Endothelial cell of umbilical vein (primary cell): ENCODE measurements around the gene KRTAP5-2. TPM values are rescaled to one million over a fixed set of nuclear protein-coding genes. Genes with fewer than 3 reads are reported as not detected.
"Not testable (repeated sequence)": the region's sequence is repeated elsewhere in the genome, so short reads cannot be mapped to it uniquely, and the experiment has no call there.

ENCODE experiments used
- BruUV-seq: library from RNA; stranded (reverse); fragments of 400-500 nt; replicated peaks from 2 replicates; lab custom pipeline; 2021; lab: Mats Ljungman, UMichigan
- CTCF ChIA-PET: fragments of 300-600, 350-600 bp; sonication (Branson Sonifier 250); formaldehyde crosslinking; loops from one replicate; lab custom pipeline; 2021; ENCODE audit warnings: antibody characterized with exemption, inconsistent platforms; lab: Charles Lee
- POLR2A ChIA-PET: fragments of 300-600, 350-600 bp; sonication (Branson Sonifier 250); formaldehyde crosslinking; loops from one replicate; lab custom pipeline; 2021; ENCODE audit warnings: antibody characterized with exemption, inconsistent platforms; lab: Charles Lee
- DNase-seq: peaks from one replicate; pipeline ENCODE4 v3.0.0-alpha.2; 2011; ENCODE audit warnings: low read depth, low spot score
- FAIRE-seq: peaks from 2 replicates; lab custom pipeline; 2011; peaks lifted over from hg19 to GRCh38; lab: Jason Lieb, UNC
- H2AFZ ChIP-seq: 2 replicates; pipeline ENCODE4 v1.6.0; 2012; ENCODE audit warnings: low read depth, low read length, control low read depth, inconsistent platforms
- H3K27ac ChIP-seq: 2 replicates; pipeline ENCODE4 v1.5.1; 2011; ENCODE audit warnings: low read depth, mild to moderate bottlenecking, control low read depth, low read length, moderate library complexity; ENCODE audit not compliant: insufficient read depth
- H3K27me3 ChIP-seq, 2 experiments: 2 replicates each; pipeline versions ENCODE4 v1.6.0 to v1.6.1; 2011; ENCODE audit warnings: low read length in 2 of 2, mixed read lengths in 1 of 2; ENCODE audit not compliant: control insufficient read depth in 2 of 2, insufficient read depth in 2 of 2
- H3K36me3 ChIP-seq, 2 experiments: 2 replicates in 1 of 2; 3 replicates in 1 of 2; pipeline ENCODE4 v1.5.1; 2011; ENCODE audit warnings: low read length in 2 of 2, mild to moderate bottlenecking in 1 of 2, moderate library complexity in 1 of 2; ENCODE audit not compliant: control insufficient read depth in 2 of 2, insufficient read depth in 2 of 2; ENCODE audit errors: extremely low read depth in 1 of 2
- H3K4me1 ChIP-seq: 3 replicates; pipeline ENCODE4 v1.5.1; 2011; ENCODE audit warnings: mild to moderate bottlenecking, low read length; ENCODE audit not compliant: control insufficient read depth, insufficient read depth; ENCODE audit errors: extremely low read depth
- H3K4me2 ChIP-seq: 2 replicates; pipeline ENCODE4 v1.6.1; 2011; ENCODE audit warnings: low read length, control low read depth, mixed read lengths; ENCODE audit not compliant: insufficient read depth
- H3K4me3 ChIP-seq, 3 experiments: fragments of 200-600 bp in 1 of 3; sonication (generic), shearing (Covaris generic) in 1 of 3; replicated peaks in 1 of 3; 2 replicates each; pipeline ENCODE4 v1.5.1; 2011 to 2016; ENCODE audit warnings: control low read depth in 3 of 3, low read length in 3 of 3, mild to moderate bottlenecking in 2 of 3, inconsistent platforms in 1 of 3, low read depth in 1 of 3, moderate library complexity in 1 of 3; ENCODE audit not compliant: insufficient read depth in 1 of 3
- H3K79me2 ChIP-seq: 2 replicates; pipeline ENCODE4 v1.6.0; 2012; ENCODE audit warnings: low read length, inconsistent platforms; ENCODE audit not compliant: control insufficient read depth, insufficient read depth
- H3K9ac ChIP-seq: replicated peaks from 2 replicates; pipeline ENCODE3; 2011; ENCODE audit warnings: low read length, control low read depth; ENCODE audit not compliant: insufficient read depth; ENCODE audit errors: extremely low read depth
- H3K9me1 ChIP-seq: replicated peaks from 3 replicates; pipeline ENCODE4 v1.6.0; 2011; ENCODE audit warnings: mild to moderate bottlenecking, low read length; ENCODE audit not compliant: control insufficient read depth, insufficient read depth; ENCODE audit errors: extremely low read depth
- H3K9me3 ChIP-seq: replicated peaks from 2 replicates; pipeline ENCODE4 v1.5.1; 2012; ENCODE audit warnings: low read length, inconsistent platforms; ENCODE audit not compliant: control insufficient read depth, insufficient read depth
- H4K20me1 ChIP-seq: replicated peaks from 2 replicates; pipeline ENCODE3; 2011; ENCODE audit warnings: mild to moderate bottlenecking, low read length; ENCODE audit not compliant: control insufficient read depth, insufficient read depth; ENCODE audit errors: extremely low read depth
- CTCF ChIP-seq, 2 donors: IDR thresholded peaks; 1 replicate in 1 of 2; 2 replicates in 1 of 2; pipeline ENCODE4 v1.5.1; 2011; ENCODE audit warnings: low read length in 2 of 2, mild to moderate bottlenecking in 2 of 2, moderate library complexity in 2 of 2, control low read depth in 1 of 2, inconsistent platforms in 1 of 2, low read depth in 1 of 2; ENCODE audit not compliant: insufficient read depth in 1 of 2; ENCODE audit errors: extremely low read depth in 1 of 2
- EZH2 ChIP-seq: IDR thresholded peaks from 2 replicates; pipeline ENCODE4 v1.6.1; 2012; ENCODE audit warnings: borderline replicate concordance, low read depth, mild to moderate bottlenecking, moderate library complexity, low read length, inconsistent platforms; ENCODE audit not compliant: severe bottlenecking
- FOS ChIP-seq: IDR thresholded peaks from 2 replicates; pipeline ENCODE4 v1.6.1; 2011; ENCODE audit warnings: mild to moderate bottlenecking, low read length, moderate library complexity, borderline replicate concordance; ENCODE audit not compliant: insufficient read depth
- GATA2 ChIP-seq: IDR thresholded peaks from 2 replicates; pipeline ENCODE4 v1.7.0; 2011; ENCODE audit warnings: low read depth, mild to moderate bottlenecking, moderate library complexity, mixed read lengths, low read length; ENCODE audit not compliant: insufficient read length, insufficient read depth
- JUN ChIP-seq: IDR thresholded peaks from 2 replicates; pipeline ENCODE4 v1.6.1; 2011; ENCODE audit warnings: borderline replicate concordance, low read depth; ENCODE audit not compliant: insufficient read length, insufficient read depth
- MAX ChIP-seq: IDR thresholded peaks from 2 replicates; pipeline ENCODE4 v1.6.1; 2011; ENCODE audit not compliant: insufficient read depth, insufficient read length
- MYC ChIP-seq: IDR thresholded peaks from one replicate; pipeline ENCODE4 v1.6.1; 2011; ENCODE audit warnings: mild to moderate bottlenecking, low read depth, low read length
- POLR2A ChIP-seq: IDR thresholded peaks from 2 replicates; pipeline ENCODE4 v1.6.1; 2012; ENCODE audit warnings: low read depth, mild to moderate bottlenecking, control low read depth, low read length
- POLR2AphosphoS5 ChIP-seq: IDR thresholded peaks from 2 replicates; pipeline ENCODE4 v1.6.1; 2012; ENCODE audit warnings: low read depth, mild to moderate bottlenecking, control low read depth, low read length, moderate library complexity; ENCODE audit not compliant: insufficient read depth
- dilution Hi-C: fragments of 300-500 bp; cut with MboI; formaldehyde crosslinking; loops from one replicate; pipeline ENCODE4 v1.15.0; 2019; ENCODE audit warnings: low sequenced_read_pairs; ENCODE audit not compliant: extremely low pct_ligation_motif_present
- intact Hi-C: fragments of 100-400 bp; cut with micrococcal nuclease; formaldehyde crosslinking; loops from one replicate; pipeline ENCODE4 v1.10.0; 2022
- polyA plus RNA-seq, 4 experiments: library from polyadenylated mRNA; depleted of rRNA in 3 of 4; stranded (reverse) in 3 of 4; unstranded in 1 of 4; fragments of >200 nt; gene quantifications; 2 replicates each; pipeline versions ENCODE4 v1.2.1 to v1.2.3, GENCODE V29; 2011 to 2012; ENCODE audit warnings: missing spikeins in 1 of 4
- total RNA-seq: library from RNA; stranded (reverse); gene quantifications from 2 replicates; pipeline ENCODE4 v1.2.3, GENCODE V29; 2021

The KRTAP5-2 gene
- total and polyA plus RNA-seq, 2 donors (not counting 3 experiments of a cell fraction or from before 2014, with no cell fraction given), result not detected

- intact Hi-C loops (no loop called here), dilution Hi-C loops (no loop called here)
- Histone ChIP-seq H3K9me3 (no peaks in the 10 kb centered on the region), H3K4me3 (no peak within 1 kb of the TSS), H3K27me3 (no peaks in the 10 kb centered on the region), H4K20me1 (no peaks in the 10 kb centered on the region), H3K9ac (no peak within 1 kb of the TSS), H3K9me1 (no peaks in the 10 kb centered on the region), H3K79me2 (no peaks in the 10 kb centered on the region), H3K4me2 (no peak within 1 kb of the TSS), H3K4me1 (no peaks in the 10 kb centered on the region), H3K36me3 (no peaks in the 10 kb centered on the region), H2AFZ (no peak within 1 kb of the TSS), H3K27ac (no peak within 1 kb of the TSS)
- DNase-seq (no peak), FAIRE-seq (no peak)
- BruUV-seq, result no TSS peak
- ChIA-PET POLR2A (no interaction called here), CTCF (interaction anchor here (1.5 kb wide), 1 partner anchor 13 kb away, joined by 9 read pairs; no protein-coding TSS in a partner anchor)
- TF ChIP-seq POLR2AphosphoS5, result no peak
- no peak for TF ChIP-seq FOS
- no peak for TF ChIP-seq JUN
- TF ChIP-seq CTCF (IDR thresholded peaks at IDR 0.05; ENCODE audit: extremely low read depth in 1 of 2, insufficient read depth in 1 of 2, low read depth in 1 of 2, low read length in 2 of 2), result no peak
- TF ChIP-seq MYC, result no peak
- no peak for TF ChIP-seq EZH2
- no peak for TF ChIP-seq MAX
- no peak for TF ChIP-seq GATA2
- no peak for TF ChIP-seq POLR2A
Observed at GRCh38 chr11:1608363-1608762, 10.3 kb upstream of the KRTAP5-2 start, which contains the start of gene KRTAP5-3. Gene KRTAP5-3, minus strand, starts transcription at chr11:1608463. Its CDS starts 78 bp downstream, at chr11:1608385.

- H4K20me1 ChIP-seq, H3K27ac ChIP-seq, H3K4me2 ChIP-seq, H3K79me2 ChIP-seq, POLR2A ChIA-PET, H3K9ac ChIP-seq, DNase-seq, H3K36me3 ChIP-seq, H3K9me1 ChIP-seq, BruUV-seq, dilution Hi-C loops, H3K27me3 ChIP-seq, H3K4me3 ChIP-seq, H3K9me3 ChIP-seq, H3K4me1 ChIP-seq, intact Hi-C loops, H2AFZ ChIP-seq, FAIRE-seq: not testable (repeated sequence)
- CTCF ChIA-PET, result interaction anchor here (0.8 kb wide), 1 partner anchor 13 kb away, joined by 3 read pairs; no protein-coding TSS in a partner anchor
Observed at GRCh38 chr11:1607901-1608300, 9.8 kb upstream of the KRTAP5-2 start.
